HG02981 (cell line): Measurements from ENCODE around the gene CDK5R2.

Source experiments
- ATAC-seq: cut with Tn5 transposase; IDR thresholded peaks from one replicate; pipeline ENCODE4 v1.9.1; 2021; ENCODE audit warnings: mild to moderate bottlenecking, moderate library complexity; ENCODE audit not compliant: unreplicated experiment

The CDK5R2 gene

GRCh38 chr2:218961651-218962570 is 2.4 kb downstream of the CDK5R2 start:
- ATAC-seq, result no peak

GRCh38 chr2:218962859-218963492 is 3.5 kb downstream of the CDK5R2 start:
- ATAC-seq, result no peak

GRCh38 chr2:218963601-218964000 is 4.1 kb downstream of the CDK5R2 start:
- no peak for ATAC-seq

- ATAC-seq, result no peak
Observed at GRCh38 chr2:218964041-218964771, 4.7 kb downstream of the CDK5R2 start.

- no peak for ATAC-seq
Observed at GRCh38 chr2:218970894-218971293, 11.4 kb downstream of the CDK5R2 start.

- no peak for ATAC-seq
Observed at GRCh38 chr2:218975060-218975777, 15.8 kb downstream of the CDK5R2 start.

GRCh38 chr2:218979846-218980734 is 20.6 kb downstream of the CDK5R2 start:
- ATAC-seq, result peak; percentile 83

GRCh38 chr2:218980735-218981389 is 21.4 kb downstream of the CDK5R2 start:
- ATAC-seq, result no peak

- no peak for ATAC-seq
Observed at GRCh38 chr2:218981390-218981880, 22.0 kb downstream of the CDK5R2 start.

GRCh38 chr2:218981881-218982585 is 22.6 kb downstream of the CDK5R2 start:
- no peak for ATAC-seq

GRCh38 chr2:218982586-218983262 is 23.3 kb downstream of the CDK5R2 start:
- no peak for ATAC-seq

GRCh38 chr2:218983263-218983933 is 23.9 kb downstream of the CDK5R2 start:
- no peak for ATAC-seq

- no peak for ATAC-seq
Observed at GRCh38 chr2:218983934-218984238, 24.4 kb downstream of the CDK5R2 start.

- no peak for ATAC-seq
Observed at GRCh38 chr2:218984239-218985020, 25.0 kb downstream of the CDK5R2 start.

- no peak for ATAC-seq
Observed at GRCh38 chr2:218985021-218985324, 25.5 kb downstream of the CDK5R2 start, which contains the start of gene FEV. FEV (minus strand) TSS chr2:218985184; CDS start chr2:218985075, 109 bp downstream.

- ATAC-seq, result no peak
Observed at GRCh38 chr2:218985325-218986091, 26.0 kb downstream of the CDK5R2 start.
